D721Med (cell line): ENCODE results near the gene MLLT3.

Source experiments
- DNase-seq: peaks from one replicate; pipeline ENCODE4 v3.0.0; 2011; ENCODE audit warnings: low spot score; ENCODE audit not compliant: insufficient read length
- FAIRE-seq: peaks from 2 replicates; lab custom pipeline; 2011; peaks lifted over from hg19 to GRCh38; lab: Jason Lieb, UNC
- CTCF ChIP-seq: IDR thresholded peaks from 2 replicates; pipeline ENCODE4 v1.5.1; 2012; ENCODE audit warnings: mild to moderate bottlenecking, control low read depth; ENCODE audit not compliant: insufficient read depth; ENCODE audit errors: missing control alignments

Gene MLLT3

DNA sequence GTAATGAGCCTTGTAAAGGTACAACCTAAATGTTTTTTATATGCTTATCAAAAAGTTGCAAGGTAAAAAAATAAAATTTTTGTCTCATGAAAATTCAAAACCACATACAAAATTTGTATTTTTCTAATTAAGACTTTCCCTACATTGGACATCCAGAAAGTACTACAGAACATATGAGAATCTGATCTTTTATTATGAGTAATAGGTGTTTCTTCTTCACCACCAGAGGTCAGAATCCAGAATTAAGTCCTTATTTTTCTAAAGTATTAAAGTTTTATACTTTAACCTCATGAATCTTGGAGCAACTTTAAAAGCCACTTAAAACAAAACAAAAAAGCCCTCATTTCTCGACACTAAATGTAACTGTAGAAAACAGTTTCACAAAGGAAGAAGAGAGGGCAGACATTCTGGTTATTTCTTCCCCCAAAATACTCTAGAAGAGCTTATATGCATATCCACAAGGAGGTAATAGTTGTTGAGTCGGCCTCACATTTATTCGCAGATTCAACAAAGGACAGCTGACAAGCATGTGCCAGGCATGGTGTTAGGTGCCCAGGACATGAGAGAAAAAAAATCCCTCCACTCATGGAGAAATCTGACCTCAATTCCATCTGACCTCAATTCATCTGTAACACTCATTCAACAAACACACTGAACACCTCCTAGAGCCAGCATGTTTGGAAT is 69.3 kb downstream of the MLLT3 start:
- TF ChIP-seq CTCF: peak; percentile 8
- FAIRE-seq (no peak), DNase-seq (no peak)

GRCh38 chr9:20551835-20552234 is 70.5 kb downstream of the MLLT3 start:
- no peak for TF ChIP-seq CTCF
- no peak for FAIRE-seq
- DNase-seq: no peak

- FAIRE-seq (no peak), DNase-seq (no peak)
- no peak for TF ChIP-seq CTCF
Observed at GRCh38 chr9:20551236-20551635, 71.1 kb downstream of the MLLT3 start.

DNA sequence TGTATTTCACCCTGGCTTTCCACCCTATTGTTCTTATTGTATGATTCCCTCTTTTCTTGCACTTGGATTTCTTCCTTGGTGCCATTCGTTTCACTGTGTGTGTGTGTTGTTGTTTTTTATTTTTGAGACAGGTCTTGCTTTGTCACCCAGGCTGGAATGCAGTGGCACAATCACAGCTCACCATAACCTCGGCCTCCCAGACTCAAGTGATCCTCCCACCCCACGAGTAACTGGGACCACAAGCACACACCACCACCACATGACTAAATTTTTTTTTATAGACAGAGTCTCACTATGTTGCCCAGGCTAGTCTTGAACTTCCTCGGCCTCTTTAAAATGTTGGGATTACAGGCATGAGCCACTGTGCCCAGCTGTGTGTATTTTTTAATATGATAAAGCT is 72.0 kb downstream of the MLLT3 start:
- DNase-seq (no peak), FAIRE-seq (no peak)
- no peak for TF ChIP-seq CTCF

- FAIRE-seq (no peak), DNase-seq (no peak)
- TF ChIP-seq CTCF: no peak
Observed at GRCh38 chr9:20549053-20549452, 73.2 kb downstream of the MLLT3 start.

- TF ChIP-seq CTCF: no peak
- no peak for FAIRE-seq
- no peak for DNase-seq
Observed at GRCh38 chr9:20545023-20545622, 77.2 kb downstream of the MLLT3 start.

GRCh38 chr9:20540169-20540863 is 82.0 kb downstream of the MLLT3 start:
- DNase-seq (no peak), FAIRE-seq (no peak)
- no peak for TF ChIP-seq CTCF
